ENCODE results near the gene HLX.

GRCh38 chr1:220928320-220928719 is 49.1 kb downstream of the HLX start:
- TF ChIP-seq CTCF (IDR thresholded peaks at IDR 0.05), result no peak
- TF ChIP-seq POLR2A (IDR thresholded peaks at IDR 0.05), result no peak

Data from right lobe of liver (tissue), 4 donors.